ENCODE results near the gene ATP6V1F. TPM values are rescaled to one million over a fixed set of nuclear protein-coding genes. Genes with fewer than 3 reads are reported as not detected.
"Not testable (repeated sequence)": the region's sequence is repeated elsewhere in the genome, so short reads cannot be mapped to it uniquely, and the experiment has no call there.

Gene ATP6V1F
- polyA plus RNA-seq, 3 donors, result 327 to 593 (median 511) TPM

DNA sequence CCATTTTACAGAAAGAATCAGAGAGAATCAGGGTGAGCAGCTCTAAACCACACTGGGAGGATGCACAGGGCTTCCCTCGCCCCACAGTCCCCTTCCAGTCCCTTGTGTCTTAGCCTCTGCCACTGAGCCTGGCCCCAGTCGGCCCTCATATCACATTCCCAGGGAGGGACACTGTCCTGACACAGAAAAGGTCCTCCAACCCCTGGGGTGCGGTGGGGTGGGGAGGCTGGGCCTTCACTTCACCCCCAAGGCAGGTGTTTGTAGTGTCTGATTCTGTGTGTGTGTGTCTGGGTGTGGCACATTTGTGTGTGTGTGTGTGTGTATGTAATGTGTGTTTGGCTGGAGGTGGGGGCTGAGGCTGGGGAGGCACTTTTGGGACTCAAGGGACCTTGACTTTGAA is 49.6 kb downstream of the ATP6V1F start:
- TF ChIP-seq, protein P1, sequence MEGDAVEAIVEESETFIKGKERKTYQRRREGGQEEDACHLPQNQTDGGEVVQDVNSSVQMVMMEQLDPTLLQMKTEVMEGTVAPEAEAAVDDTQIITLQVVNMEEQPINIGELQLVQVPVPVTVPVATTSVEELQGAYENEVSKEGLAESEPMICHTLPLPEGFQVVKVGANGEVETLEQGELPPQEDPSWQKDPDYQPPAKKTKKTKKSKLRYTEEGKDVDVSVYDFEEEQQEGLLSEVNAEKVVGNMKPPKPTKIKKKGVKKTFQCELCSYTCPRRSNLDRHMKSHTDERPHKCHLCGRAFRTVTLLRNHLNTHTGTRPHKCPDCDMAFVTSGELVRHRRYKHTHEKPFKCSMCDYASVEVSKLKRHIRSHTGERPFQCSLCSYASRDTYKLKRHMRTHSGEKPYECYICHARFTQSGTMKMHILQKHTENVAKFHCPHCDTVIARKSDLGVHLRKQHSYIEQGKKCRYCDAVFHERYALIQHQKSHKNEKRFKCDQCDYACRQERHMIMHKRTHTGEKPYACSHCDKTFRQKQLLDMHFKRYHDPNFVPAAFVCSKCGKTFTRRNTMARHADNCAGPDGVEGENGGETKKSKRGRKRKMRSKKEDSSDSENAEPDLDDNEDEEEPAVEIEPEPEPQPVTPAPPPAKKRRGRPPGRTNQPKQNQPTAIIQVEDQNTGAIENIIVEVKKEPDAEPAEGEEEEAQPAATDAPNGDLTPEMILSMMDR (IDR thresholded peaks at IDR 0.05), result no peak
- peaks cover 57 to 79% (median 64%) of the 10 kb centered on the region in 3 donors for H3K27me3 Mint-ChIP-seq (ENCODE audit: low read depth in 3 of 3)
- peaks cover 36% of the 10 kb centered on the region for H3K4me1 Mint-ChIP-seq
- Histone ChIP-seq H3K4me1 (ENCODE audit: control insufficient read depth in 1 of 2, insufficient read depth in 2 of 2, low read length in 2 of 2) (peaks cover 24 to 35% of the 10 kb centered on the region in 2 donors), H3K4me3 (replicated peaks in 1 of 3; ENCODE audit: low read depth in 2 of 3, low read length in 3 of 3) (no peak overlapping the region), H3K9me3 (replicated peaks in 1 of 2; ENCODE audit: control insufficient read depth in 1 of 2, insufficient read depth in 1 of 2, low read length in 2 of 2) (peaks cover 0 to 3% of the 10 kb centered on the region in 2 donors), H2AFZ (ENCODE audit: insufficient read depth, low read depth, low read length, poor library complexity, severe bottlenecking) (no peak overlapping the region), H4K20me1 (ENCODE audit: insufficient read depth, low read length) (no peaks in the 10 kb centered on the region), H3K79me2 (ENCODE audit: insufficient read depth, low read length) (no peaks in the 10 kb centered on the region), H3K4me2 (replicated peaks; ENCODE audit: extremely low read depth, low read length, poor library complexity, severe bottlenecking) (no peak overlapping the region), H3K9ac (ENCODE audit: insufficient read depth, low read length, poor library complexity, severe bottlenecking) (no peak overlapping the region), H3K27ac (ENCODE audit: low read depth in 1 of 2, low read length in 2 of 2) (no peak overlapping the region), H3K27me3 (ENCODE audit: control insufficient read depth in 2 of 2, insufficient read depth in 2 of 2, low read length in 2 of 2) (peaks cover 17 to 66% of the 10 kb centered on the region in 2 donors), H3K36me3 (replicated peaks in 1 of 2; ENCODE audit: control insufficient read depth in 1 of 2, insufficient read depth in 2 of 2, low read length in 2 of 2) (no peaks in the 10 kb centered on the region)
- 100% methylated on average over 1 of the region's 3 CpGs for WGBS (ENCODE audit: insufficient coverage)
- no peak overlapping the region for H3K27ac Mint-ChIP-seq
- H3K36me3 Mint-ChIP-seq, result peaks cover 4 to 22% of the 10 kb centered on the region in 2 donors
- no peak overlapping the region for H3K4me3 Mint-ChIP-seq
- H3K9me3 Mint-ChIP-seq, result peaks cover 2 to 18% (median 9%) of the 10 kb centered on the region in 7 donors
- intact Hi-C loops (cut with micrococcal nuclease), result no loop called here
- DNase-seq, result no peak

DNA sequence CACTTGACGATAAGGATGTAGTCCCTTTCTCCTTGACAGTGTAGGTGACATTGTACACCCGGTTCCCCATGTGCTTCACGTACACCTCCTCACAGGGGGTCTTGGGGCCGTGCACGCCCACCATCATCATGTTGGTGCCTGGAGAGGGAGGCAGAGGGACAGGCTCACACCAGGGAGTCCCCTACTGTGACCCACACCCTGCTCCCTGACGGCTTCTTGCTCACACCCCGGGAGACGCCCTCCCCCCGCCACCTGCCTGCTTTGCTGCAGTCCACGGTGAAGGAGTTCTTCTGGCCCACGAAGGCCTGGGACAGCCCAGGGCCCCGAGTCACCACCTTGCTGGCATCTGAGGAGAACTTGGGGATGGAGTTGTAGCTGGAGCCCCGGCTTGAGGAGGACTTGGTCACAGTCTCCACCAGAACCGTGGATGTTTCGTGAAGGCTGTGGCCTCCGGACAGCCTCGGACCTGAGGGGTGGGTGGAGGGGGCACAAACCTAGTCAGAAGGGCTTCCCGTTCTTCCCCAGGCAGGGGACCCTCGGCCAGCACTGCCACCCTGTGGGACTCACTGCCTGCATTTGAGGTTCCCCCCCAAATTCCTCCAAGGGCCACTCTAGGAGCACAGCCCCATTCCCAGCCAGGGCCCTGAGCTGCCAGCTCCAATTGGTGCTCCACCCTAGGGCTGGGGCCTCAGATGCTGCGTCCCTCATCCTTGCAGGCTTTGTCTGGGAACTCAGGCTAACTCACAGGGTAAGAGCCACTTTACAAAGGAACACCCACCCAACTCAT is 50.2 kb downstream of the ATP6V1F start:
- H3K36me3 ChIP-seq (replicated peaks in 1 of 2; ENCODE audit: control insufficient read depth in 1 of 2, insufficient read depth in 2 of 2, low read length in 2 of 2); H3K9ac ChIP-seq (ENCODE audit: insufficient read depth, low read length, poor library complexity, severe bottlenecking); H3K27ac ChIP-seq (ENCODE audit: low read depth in 1 of 2, low read length in 2 of 2); DNase-seq; H3K4me2 ChIP-seq (replicated peaks; ENCODE audit: extremely low read depth, low read length, poor library complexity, severe bottlenecking); H3K4me3 ChIP-seq (replicated peaks in 1 of 3; ENCODE audit: low read depth in 2 of 3, low read length in 3 of 3); H3K79me2 ChIP-seq (ENCODE audit: insufficient read depth, low read length); intact Hi-C loops (cut with micrococcal nuclease); H3K27ac Mint-ChIP-seq; H4K20me1 ChIP-seq (ENCODE audit: insufficient read depth, low read length); H2AFZ ChIP-seq (ENCODE audit: insufficient read depth, low read depth, low read length, poor library complexity, severe bottlenecking); H3K4me3 Mint-ChIP-seq; H3K9me3 ChIP-seq (replicated peaks in 1 of 2; ENCODE audit: control insufficient read depth in 1 of 2, insufficient read depth in 1 of 2, low read length in 2 of 2): not testable (repeated sequence)
- Histone ChIP-seq H3K4me1 (ENCODE audit: control insufficient read depth in 1 of 2, insufficient read depth in 2 of 2, low read length in 2 of 2) (peaks cover 24 to 35% of the 10 kb centered on the region in 2 donors), H3K27me3 (ENCODE audit: control insufficient read depth in 2 of 2, insufficient read depth in 2 of 2, low read length in 2 of 2) (peaks cover 17 to 66% of the 10 kb centered on the region in 2 donors)
- 70% methylated on average over 2 of the region's 20 CpGs for WGBS (ENCODE audit: insufficient coverage)
- peaks cover 58 to 81% (median 64%) of the 10 kb centered on the region in 3 donors for H3K27me3 Mint-ChIP-seq (ENCODE audit: low read depth in 3 of 3)
- H3K4me1 Mint-ChIP-seq, result peaks cover 36% of the 10 kb centered on the region
- peaks cover 2 to 18% (median 9%) of the 10 kb centered on the region in 7 donors for H3K9me3 Mint-ChIP-seq
- peaks cover 4 to 22% of the 10 kb centered on the region in 2 donors for H3K36me3 Mint-ChIP-seq

All from CD14-positive monocyte (primary cell).